ENCODE measurements around the gene SLC5A6.
"Not testable (repeated sequence)": the region's sequence is repeated elsewhere in the genome, so short reads cannot be mapped to it uniquely, and the experiment has no call there.

Gene SLC5A6

GRCh38 chr2:27189989-27190388 is 22.1 kb downstream of the SLC5A6 start:
- no peak overlapping the region for H3K4me3 Mint-ChIP-seq
- ATAC-seq (replicated peaks) (no peak), DNase-seq (no peak)
- H3K36me3 Mint-ChIP-seq (ENCODE audit: insufficient read depth): no peaks in the 10 kb centered on the region
- H3K9me3 Mint-ChIP-seq: no peaks in the 10 kb centered on the region
- H3K27ac Mint-ChIP-seq: no peak overlapping the region
- H3K27me3 Mint-ChIP-seq: peaks cover 0 to 9% of the 10 kb centered on the region in 2 donors
- no peaks in the 10 kb centered on the region for H3K4me1 Mint-ChIP-seq (ENCODE audit: low read depth in 2 of 2)

DNA sequence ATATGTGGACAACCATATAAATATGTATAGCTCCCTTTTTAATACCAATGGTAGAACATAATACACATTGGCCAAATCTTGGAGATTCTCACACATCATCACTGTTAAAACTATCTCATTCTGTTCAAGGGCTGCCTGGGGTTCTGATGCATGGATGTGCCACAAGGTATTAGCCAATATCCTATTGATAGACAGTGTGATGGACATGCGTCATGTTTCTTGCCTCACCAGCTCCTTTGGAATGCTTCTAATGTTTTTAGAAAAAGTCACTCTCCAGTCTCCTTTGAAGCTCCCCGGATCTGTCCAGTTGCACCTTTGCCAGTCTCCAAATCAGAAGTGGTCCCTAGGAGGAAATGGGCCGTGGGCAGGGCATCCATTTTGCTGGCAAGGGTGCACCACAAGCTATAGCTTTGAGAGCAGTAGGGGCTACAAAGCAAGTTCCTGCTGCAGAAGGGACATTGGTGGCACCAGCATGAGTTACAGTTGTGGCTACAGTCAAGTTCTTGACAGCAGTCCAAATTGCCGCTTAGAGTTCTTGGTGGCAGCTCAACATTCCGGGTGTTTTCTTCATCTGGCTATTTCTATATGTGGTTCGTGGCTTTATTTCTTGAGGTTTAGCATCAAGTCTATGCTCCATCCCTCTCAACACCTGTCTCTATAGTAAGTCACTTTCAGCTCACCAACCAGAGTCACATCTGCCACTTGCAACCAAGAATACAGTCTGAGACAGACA is 25.3 kb downstream of the SLC5A6 start:
- ATAC-seq (replicated peaks): no peak
- Mint-ChIP-seq H3K27me3 (peaks cover 24 to 34% of the 10 kb centered on the region in 2 donors), H3K4me3 (no peak overlapping the region), H3K27ac (no peak overlapping the region), H3K9me3 (no peaks in the 10 kb centered on the region), H3K36me3 (ENCODE audit: insufficient read depth) (no peaks in the 10 kb centered on the region), H3K4me1 (ENCODE audit: low read depth in 2 of 2) (no peaks in the 10 kb centered on the region)
- no peak for DNase-seq

DNA sequence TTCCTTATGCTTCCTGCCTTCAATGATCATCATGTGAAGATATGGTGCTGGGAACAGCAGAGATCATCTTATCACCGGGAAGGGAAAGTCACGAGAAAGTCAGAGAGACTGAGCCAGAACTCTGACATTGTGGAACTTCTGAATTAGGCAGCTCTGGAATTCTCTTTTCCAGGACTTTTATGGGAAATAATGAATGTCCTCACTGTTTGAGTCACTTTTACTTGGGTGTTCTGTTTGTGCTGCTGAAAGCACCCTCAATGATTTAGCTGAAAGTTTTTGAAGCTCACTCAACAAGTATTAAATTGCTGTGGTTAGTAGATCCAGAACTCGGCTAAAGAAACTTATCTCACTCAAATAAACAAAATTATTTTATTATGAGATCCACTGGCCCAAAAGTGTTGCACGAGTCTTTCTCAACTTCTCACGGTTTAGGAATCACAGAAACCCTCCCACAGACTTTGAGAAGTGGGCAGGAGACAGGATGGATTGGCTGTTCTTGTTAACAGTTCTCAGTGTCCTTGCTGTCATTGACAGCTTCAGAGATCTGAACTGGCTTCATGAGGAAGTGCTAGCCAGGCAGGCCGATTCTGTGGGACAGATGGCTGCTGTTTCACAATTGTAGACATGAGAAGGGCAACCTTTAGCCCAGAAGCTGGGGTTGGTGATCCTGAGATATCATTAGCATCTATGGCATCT is 26.6 kb downstream of the SLC5A6 start:
- Mint-ChIP-seq H3K27ac (no peak overlapping the region), H3K4me3 (no peak overlapping the region), H3K27me3 (peaks cover 37 to 47% of the 10 kb centered on the region in 2 donors), H3K9me3 (no peaks in the 10 kb centered on the region), H3K4me1 (ENCODE audit: low read depth in 2 of 2) (no peaks in the 10 kb centered on the region), H3K36me3 (ENCODE audit: insufficient read depth) (no peaks in the 10 kb centered on the region)
- ATAC-seq (replicated peaks) (no peak), DNase-seq (no peak)

DNA sequence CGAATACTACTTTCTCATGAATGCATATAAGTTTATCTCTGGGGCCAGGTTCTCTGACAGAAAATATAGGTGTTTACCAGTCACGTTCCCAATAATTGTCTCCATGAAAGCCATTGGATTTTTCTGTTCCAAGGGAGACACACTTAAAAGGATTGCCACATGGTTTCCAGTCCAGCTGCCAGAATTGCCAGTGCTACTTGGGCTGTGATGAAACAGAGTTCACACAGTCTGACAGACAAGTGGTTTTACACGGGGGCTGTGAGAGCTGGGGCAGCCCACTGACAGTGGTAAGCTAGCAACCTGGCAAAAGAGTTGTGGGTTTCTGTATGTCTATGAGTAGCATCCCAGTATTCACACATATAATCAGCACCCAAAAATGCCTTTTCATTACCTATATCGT is 28.0 kb downstream of the SLC5A6 start:
- ATAC-seq (replicated peaks): no peak
- Mint-ChIP-seq H3K36me3 (ENCODE audit: insufficient read depth) (no peaks in the 10 kb centered on the region), H3K27ac (peak overlapping the region in 1 of 2 donors; percentile 49), H3K4me1 (ENCODE audit: low read depth in 2 of 2) (no peaks in the 10 kb centered on the region), H3K4me3 (no peak overlapping the region), H3K27me3 (peaks cover 49 to 60% of the 10 kb centered on the region in 2 donors), H3K9me3 (no peaks in the 10 kb centered on the region)
- DNase-seq: no peak

DNA sequence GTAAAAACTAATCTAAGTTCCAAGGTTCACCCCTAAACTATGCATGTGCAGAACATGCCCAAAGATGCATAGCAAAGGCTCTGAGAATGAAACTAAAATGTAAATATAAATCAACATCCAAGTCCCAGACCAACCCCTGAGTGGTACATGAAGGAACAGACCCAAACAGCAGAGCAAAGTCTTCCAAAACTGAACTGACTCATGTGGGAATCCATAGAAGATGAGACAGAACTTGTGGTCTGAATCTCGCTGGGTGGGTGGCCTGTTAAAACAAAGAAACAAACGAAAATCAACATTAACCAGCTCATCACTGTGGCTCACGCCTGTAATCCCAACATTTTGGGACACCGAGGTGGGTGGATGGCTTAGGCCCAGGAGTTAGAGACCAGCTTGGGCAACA is 29.7 kb downstream of the SLC5A6 start:
- no peak for ATAC-seq (replicated peaks)
- Mint-ChIP-seq H3K36me3 (ENCODE audit: insufficient read depth) (no peaks in the 10 kb centered on the region), H3K27me3 (peaks cover 58 to 62% of the 10 kb centered on the region in 2 donors), H3K4me3 (no peak overlapping the region), H3K4me1 (ENCODE audit: low read depth in 2 of 2) (no peaks in the 10 kb centered on the region), H3K9me3 (no peaks in the 10 kb centered on the region), H3K27ac (no peak overlapping the region)
- no peak for DNase-seq

DNA sequence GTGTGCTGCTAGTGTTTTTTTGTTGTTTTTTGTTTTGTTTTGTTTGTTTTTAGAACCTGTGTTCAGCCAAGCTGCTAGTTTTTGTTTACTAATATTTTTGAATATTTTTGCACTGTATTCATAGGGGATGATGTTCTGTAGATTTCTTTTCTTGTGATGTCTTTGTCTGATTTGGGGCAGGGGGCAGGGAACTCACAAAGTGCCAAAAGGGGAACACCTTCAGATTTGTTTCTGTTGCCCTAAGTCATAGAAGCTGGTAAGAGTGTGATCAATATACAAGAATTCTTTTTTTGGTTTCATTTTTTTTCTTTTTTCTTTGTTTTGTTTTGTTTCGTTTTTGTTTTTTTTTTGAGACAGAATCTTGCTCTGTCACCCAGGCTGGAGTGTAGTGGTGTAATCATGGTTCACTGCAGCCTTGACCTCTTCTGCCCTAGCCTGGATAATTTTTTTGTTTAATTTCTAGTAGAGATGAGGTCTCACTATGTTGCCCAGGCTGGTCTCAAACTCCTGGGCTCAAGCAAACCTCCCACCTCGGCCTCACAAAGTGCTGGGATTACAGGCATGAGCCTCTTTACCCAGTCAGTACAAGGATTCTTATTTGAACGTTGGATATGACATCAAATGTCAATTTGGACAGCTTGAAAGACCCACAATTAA is 32.6 kb downstream of the SLC5A6 start:
- no peak for ATAC-seq (replicated peaks)
- H3K4me1 Mint-ChIP-seq (ENCODE audit: low read depth in 2 of 2): no peaks in the 10 kb centered on the region
- no peak overlapping the region for H3K27ac Mint-ChIP-seq
- H3K9me3 Mint-ChIP-seq: no peaks in the 10 kb centered on the region
- peaks cover 52 to 55% of the 10 kb centered on the region in 2 donors for H3K27me3 Mint-ChIP-seq
- DNase-seq: no peak
- no peaks in the 10 kb centered on the region for H3K36me3 Mint-ChIP-seq (ENCODE audit: insufficient read depth)
- no peak overlapping the region for H3K4me3 Mint-ChIP-seq

DNA sequence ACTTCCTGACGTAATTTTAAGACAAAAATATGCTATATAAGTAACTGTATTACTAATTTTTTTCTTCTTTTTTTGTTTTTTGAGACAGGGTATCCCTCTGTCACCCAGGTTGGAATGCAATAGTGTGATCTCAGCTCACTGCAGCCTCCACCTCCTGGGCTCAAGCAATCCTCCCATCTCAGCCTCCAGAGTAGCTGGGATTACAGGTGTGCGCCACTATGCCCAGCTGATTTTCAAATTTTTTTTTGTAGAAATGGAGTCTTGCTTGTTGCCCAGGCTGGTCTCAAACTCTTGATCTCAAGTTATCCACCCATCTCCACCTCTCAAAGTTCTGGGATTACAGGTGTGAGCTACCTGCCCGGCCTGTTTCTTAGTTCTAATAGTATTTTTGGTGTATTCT is 33.6 kb downstream of the SLC5A6 start:
- Mint-ChIP-seq H3K4me3 (no peak overlapping the region), H3K27ac (no peak overlapping the region), H3K9me3 (no peaks in the 10 kb centered on the region), H3K4me1 (ENCODE audit: low read depth in 2 of 2) (no peaks in the 10 kb centered on the region), H3K36me3 (ENCODE audit: insufficient read depth) (no peaks in the 10 kb centered on the region), H3K27me3 (peaks cover 42 to 45% of the 10 kb centered on the region in 2 donors)
- no peak for DNase-seq
- no peak for ATAC-seq (replicated peaks)

DNA sequence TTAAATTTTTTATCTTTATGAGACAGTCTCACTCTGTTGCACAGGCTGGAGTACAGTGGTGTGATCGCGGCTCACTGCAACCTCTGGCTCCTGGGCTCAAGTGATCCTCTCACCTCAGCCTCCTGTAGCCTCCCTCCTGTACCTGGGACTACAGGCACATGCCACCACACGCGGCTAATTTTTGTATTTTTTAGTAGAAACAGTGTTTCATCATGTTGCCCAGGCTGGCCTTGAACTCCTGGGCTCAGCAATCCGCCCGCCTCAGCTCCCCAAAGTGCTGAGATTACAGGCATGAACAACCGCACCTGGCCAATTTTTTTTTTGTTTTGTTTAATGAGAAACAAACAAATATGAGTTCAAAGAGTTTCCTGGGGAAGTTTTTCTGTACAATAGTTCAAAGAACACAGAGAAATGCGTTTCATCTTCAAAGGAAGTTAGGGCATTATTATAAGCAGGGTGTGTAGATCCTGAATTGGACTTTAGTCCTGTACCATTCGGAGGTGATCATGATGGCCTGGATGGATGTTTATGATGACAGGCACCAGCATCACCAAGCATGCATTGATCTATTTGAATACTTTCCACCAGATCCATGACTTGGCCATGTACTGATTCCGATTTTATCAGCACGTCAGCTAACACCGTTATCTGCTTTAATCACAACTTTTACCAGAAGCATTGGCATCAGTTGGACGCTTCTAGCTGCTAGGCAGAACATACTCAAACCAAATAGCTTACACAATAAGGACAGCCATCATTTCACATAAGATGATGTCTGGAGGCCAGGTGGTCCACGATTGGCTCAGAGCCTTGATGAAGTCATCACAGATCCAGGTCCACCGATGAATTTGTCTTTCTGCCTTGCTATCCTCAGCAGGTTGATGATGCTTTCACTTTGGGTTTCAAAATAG is 34.4 kb downstream of the SLC5A6 start:
- Mint-ChIP-seq H3K36me3 (ENCODE audit: insufficient read depth) (no peaks in the 10 kb centered on the region), H3K27ac (no peak overlapping the region), H3K27me3 (peaks cover 36 to 43% of the 10 kb centered on the region in 2 donors), H3K4me3 (no peak overlapping the region), H3K4me1 (ENCODE audit: low read depth in 2 of 2) (no peaks in the 10 kb centered on the region), H3K9me3 (no peaks in the 10 kb centered on the region)
- no peak for DNase-seq
- no peak for ATAC-seq (replicated peaks)

DNA sequence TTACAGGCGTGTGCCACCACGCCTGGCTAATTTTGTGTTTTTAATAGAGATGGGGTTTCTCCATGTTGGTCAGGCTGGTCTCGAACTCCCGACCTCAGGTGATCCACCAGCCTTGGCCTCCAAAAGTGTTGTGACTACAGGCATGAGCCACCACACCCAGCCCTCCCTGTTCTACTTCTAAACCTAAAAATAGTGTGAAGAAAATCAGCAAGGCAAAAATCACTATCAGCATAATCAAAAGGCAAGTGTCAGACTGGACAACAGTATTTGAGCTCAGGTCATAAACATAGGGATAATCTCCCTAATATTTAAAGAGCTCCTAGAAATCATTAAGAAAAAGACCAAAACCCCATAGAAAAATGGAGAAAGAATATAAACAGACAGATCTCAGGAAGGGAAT is 36.3 kb downstream of the SLC5A6 start:
- not testable (repeated sequence) for H3K36me3 Mint-ChIP-seq (ENCODE audit: insufficient read depth); H3K9me3 Mint-ChIP-seq; H3K4me1 Mint-ChIP-seq (ENCODE audit: low read depth in 2 of 2); ATAC-seq (replicated peaks); H3K27ac Mint-ChIP-seq; H3K4me3 Mint-ChIP-seq; DNase-seq
- peaks cover 20 to 29% of the 10 kb centered on the region in 2 donors for H3K27me3 Mint-ChIP-seq

DNA sequence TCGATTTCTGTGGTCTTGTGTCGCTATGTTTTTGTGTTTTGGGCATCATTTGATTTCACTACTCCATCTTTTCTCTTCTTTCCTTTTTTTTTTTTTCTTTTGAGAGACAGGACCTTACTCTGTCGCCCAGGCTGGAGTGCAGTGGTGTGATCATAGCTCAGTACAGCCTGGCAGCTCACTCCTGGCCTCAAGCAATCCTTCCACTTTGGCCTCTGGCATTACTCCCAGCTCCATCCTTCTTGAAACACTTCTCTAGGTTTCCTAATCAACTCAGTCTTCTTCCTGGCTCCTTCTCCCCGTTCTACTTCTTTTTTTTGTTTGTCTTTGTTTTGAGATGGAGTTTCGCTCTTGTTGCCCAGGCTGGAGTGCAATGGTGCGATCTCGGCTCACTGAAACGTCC is 36.7 kb downstream of the SLC5A6 start:
- Mint-ChIP-seq H3K36me3 (ENCODE audit: insufficient read depth) (peaks cover 5% of the 10 kb centered on the region), H3K9me3 (no peaks in the 10 kb centered on the region), H3K4me1 (ENCODE audit: low read depth in 2 of 2) (peaks cover 0 to 4% of the 10 kb centered on the region in 2 donors), H3K27me3 (peaks cover 20 to 30% of the 10 kb centered on the region in 2 donors), H3K27ac (no peak overlapping the region), H3K4me3 (no peak overlapping the region)
- DNase-seq (no peak), ATAC-seq (replicated peaks) (no peak)

DNA sequence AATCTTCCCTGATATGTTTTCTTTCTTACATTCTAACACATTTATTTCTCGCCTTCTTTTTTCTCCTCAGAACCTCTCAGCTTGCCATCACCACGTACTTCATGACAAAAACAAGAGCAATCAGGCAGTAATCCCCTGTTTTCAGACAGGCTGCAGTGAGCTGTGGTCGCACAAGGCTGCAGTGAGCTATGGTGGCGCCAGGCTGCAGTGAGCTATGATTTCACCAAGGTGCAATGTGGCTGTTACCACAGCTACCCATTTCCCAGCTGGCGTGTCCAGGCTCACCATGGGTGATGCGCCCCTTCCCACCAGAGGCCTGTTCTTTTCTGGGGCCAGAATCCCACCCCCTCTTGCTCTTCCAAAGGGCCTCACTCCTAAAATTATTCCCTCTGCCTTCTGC is 37.4 kb downstream of the SLC5A6 start:
- peaks cover 0 to 4% of the 10 kb centered on the region in 2 donors for H3K4me1 Mint-ChIP-seq (ENCODE audit: low read depth in 2 of 2)
- H3K9me3 Mint-ChIP-seq: no peaks in the 10 kb centered on the region
- peaks cover 5% of the 10 kb centered on the region for H3K36me3 Mint-ChIP-seq (ENCODE audit: insufficient read depth)
- H3K27me3 Mint-ChIP-seq: peaks cover 15 to 25% of the 10 kb centered on the region in 2 donors
- H3K27ac Mint-ChIP-seq: no peak overlapping the region
- no peak overlapping the region for H3K4me3 Mint-ChIP-seq
- ATAC-seq (replicated peaks) (no peak), DNase-seq (no peak)

DNA sequence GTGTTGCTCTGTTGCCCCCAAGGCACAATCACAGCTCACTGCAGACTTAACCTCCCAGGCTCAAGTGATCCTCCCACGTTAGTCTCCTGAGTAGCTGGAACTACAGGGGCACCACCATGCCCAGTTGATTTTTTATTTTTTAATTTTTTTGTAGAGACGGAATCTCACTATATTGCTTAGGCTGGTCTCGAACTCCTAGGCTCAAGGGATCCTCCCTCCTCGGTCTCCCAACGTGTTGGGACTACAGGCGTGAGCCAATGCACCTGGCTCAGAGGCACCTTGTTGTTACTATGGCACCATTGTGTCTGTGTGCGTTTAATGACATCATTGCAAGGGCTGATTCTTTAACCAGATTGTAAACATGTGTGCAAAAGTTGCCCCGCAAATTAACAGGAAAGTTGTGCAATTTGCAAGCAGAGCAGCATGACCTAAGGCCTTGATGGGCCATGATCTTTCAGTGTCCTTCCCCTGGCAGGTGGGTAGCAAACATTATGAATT is 40.7 kb downstream of the SLC5A6 start:
- DNase-seq (no peak), ATAC-seq (replicated peaks) (no peak)
- Mint-ChIP-seq H3K4me3 (no peak overlapping the region), H3K9me3 (no peaks in the 10 kb centered on the region), H3K27ac (no peak overlapping the region), H3K4me1 (ENCODE audit: low read depth in 2 of 2) (peaks cover 0 to 4% of the 10 kb centered on the region in 2 donors), H3K36me3 (ENCODE audit: insufficient read depth) (peaks cover 5% of the 10 kb centered on the region), H3K27me3 (peaks cover 9 to 11% of the 10 kb centered on the region in 2 donors)

Data from effector memory CD8-positive, alpha-beta T cell (primary cell).